AG09309 (cell line): Measurements from ENCODE around the gene GALNT5.
"Not testable (repeated sequence)": the region's sequence is repeated elsewhere in the genome, so short reads cannot be mapped to it uniquely, and the experiment has no call there.

Experiments used
- DNase-seq: peaks from one replicate; pipeline ENCODE4 v3.0.0-alpha.2; 2010; ENCODE audit warnings: low read depth
- H3K4me3 ChIP-seq: 2 replicates; pipeline ENCODE4 v1.5.1; 2011; ENCODE audit warnings: mild to moderate bottlenecking, low read depth, low read length, moderate library complexity; ENCODE audit not compliant: control insufficient read depth
- TF ChIP-seq, protein P1 (sequence below): IDR thresholded peaks from 2 replicates; pipeline ENCODE4 v1.5.1; 2011; ENCODE audit warnings: mild to moderate bottlenecking, low read depth, low read length, inconsistent platforms; ENCODE audit not compliant: insufficient read depth, control insufficient read depth; ENCODE audit errors: missing control alignments

GALNT5 gene

GRCh38 chr2:157337978-157338377 is 80.5 kb downstream of the GALNT5 start:
- DNase-seq = no peak

DNA sequence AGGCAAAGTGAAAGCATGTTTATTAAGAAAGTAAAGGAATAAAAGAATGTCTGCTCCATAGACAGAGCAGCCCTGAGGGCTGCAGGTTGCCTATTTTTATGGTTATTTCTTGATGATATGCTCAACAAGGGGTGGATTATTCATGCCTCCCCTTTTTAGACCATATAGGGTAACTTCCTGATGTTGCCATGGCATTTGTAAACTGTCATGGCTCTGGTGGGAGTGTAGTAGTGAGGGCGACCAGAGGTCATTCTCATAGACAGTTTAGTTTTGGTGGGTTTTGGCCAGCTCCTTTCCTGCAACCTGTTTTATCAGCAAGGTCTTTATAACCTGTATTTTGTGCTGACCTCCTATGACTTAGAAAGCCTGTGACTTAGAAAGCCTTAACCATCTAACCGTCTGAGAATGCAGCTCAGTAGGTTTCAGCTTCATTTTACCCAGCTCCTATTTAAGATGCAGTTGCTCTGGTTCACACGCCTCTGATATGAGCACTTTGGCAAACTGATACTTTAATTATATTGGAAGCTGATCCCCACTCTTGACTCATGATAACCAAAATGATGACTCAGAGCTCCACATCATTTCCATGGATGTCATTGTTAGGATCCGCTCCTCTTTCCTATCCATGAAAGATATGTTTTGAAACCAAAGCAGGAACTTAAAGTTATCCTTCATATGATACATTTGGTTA is 82.6 kb downstream of the GALNT5 start:
- DNase-seq = no peak
- TF ChIP-seq, protein P1, sequence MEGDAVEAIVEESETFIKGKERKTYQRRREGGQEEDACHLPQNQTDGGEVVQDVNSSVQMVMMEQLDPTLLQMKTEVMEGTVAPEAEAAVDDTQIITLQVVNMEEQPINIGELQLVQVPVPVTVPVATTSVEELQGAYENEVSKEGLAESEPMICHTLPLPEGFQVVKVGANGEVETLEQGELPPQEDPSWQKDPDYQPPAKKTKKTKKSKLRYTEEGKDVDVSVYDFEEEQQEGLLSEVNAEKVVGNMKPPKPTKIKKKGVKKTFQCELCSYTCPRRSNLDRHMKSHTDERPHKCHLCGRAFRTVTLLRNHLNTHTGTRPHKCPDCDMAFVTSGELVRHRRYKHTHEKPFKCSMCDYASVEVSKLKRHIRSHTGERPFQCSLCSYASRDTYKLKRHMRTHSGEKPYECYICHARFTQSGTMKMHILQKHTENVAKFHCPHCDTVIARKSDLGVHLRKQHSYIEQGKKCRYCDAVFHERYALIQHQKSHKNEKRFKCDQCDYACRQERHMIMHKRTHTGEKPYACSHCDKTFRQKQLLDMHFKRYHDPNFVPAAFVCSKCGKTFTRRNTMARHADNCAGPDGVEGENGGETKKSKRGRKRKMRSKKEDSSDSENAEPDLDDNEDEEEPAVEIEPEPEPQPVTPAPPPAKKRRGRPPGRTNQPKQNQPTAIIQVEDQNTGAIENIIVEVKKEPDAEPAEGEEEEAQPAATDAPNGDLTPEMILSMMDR = no peak

More at GRCh38 chr2:157337978-157338377, 80.5 kb downstream of the GALNT5 start:
- no peak overlapping the region for H3K4me3 ChIP-seq
- TF ChIP-seq, protein P1 = no peak

DNA sequence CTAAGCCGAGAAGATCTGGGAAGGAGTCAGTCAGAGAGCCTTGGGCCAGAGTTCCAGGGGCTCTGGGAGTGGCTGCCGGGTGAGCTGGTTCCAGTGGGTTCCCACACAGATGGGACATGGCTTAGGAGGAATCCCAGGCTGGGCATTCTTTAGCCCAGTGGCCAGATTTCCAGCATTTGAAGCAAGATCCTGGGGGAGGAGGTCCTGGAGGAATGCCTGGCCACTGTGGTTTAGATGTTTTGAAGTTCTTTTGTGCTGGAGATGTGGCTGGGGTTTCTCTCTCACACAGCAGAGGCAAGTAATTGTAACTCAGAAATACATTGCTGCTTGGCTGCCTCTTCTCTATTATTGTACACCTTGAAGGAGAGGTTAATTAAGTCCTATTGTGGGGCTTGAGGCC is 83.9 kb downstream of the GALNT5 start:
- not testable (repeated sequence) for H3K4me3 ChIP-seq, DNase-seq

More for the DNA sequence above, 82.6 kb downstream of the GALNT5 start:
- H3K4me3 ChIP-seq = no peak overlapping the region

- no peak for DNase-seq
- TF ChIP-seq, protein P1 = no peak
- H3K4me3 ChIP-seq = no peak overlapping the region
These were observed 88.3 kb downstream of the GALNT5 start for GRCh38 chr2:157345647-157346389.

- TF ChIP-seq, protein P1 = no peak
- H3K4me3 ChIP-seq = no peak overlapping the region
- no peak for DNase-seq
These were observed 90.9 kb downstream of the GALNT5 start for GRCh38 chr2:157348291-157348921.

GRCh38 chr2:157349949-157350515 is 92.5 kb downstream of the GALNT5 start:
- no peak for DNase-seq
- TF ChIP-seq, protein P1 = no peak
- no peak overlapping the region for H3K4me3 ChIP-seq
